GM12878 (cell line): Measurements from ENCODE around the gene HMOX1. TPM values are rescaled to one million over a fixed set of nuclear protein-coding genes. Genes with fewer than 3 reads are reported as not detected.

Experiments
- EGR1 ChIP-seq, 2 experiments: IDR thresholded peaks; 1 replicate in 1 of 2; 2 replicates in 1 of 2; pipeline ENCODE4 v1.6.1; 2011 to 2012; ENCODE audit warnings: low read depth in 2 of 2, low read length in 2 of 2, borderline replicate concordance in 1 of 2, mild to moderate bottlenecking in 1 of 2, moderate library complexity in 1 of 2
- EP300 ChIP-seq, 2 experiments: fragments of 150-350 bp in 1 of 2; IDR thresholded peaks; 2 replicates each; pipeline ENCODE4 v1.6.1; 2011 to 2012; ENCODE audit warnings: low read depth in 2 of 2, low read length in 2 of 2, borderline replicate concordance in 1 of 2, improper control_type of control experiment in 1 of 2, inconsistent platforms in 1 of 2; ENCODE audit not compliant: control insufficient read depth in 1 of 2
- IRF4 ChIP-seq: IDR thresholded peaks from 2 replicates; pipeline ENCODE4 v1.6.1; 2011; ENCODE audit warnings: low read depth, low read length
- JUNB ChIP-seq: IDR thresholded peaks from 2 replicates; pipeline ENCODE4 v1.6.1; 2016; ENCODE audit warnings: antibody characterized with exemption, mild to moderate bottlenecking
- MTA3 ChIP-seq: IDR thresholded peaks from 2 replicates; pipeline ENCODE4 v1.6.1; 2012; ENCODE audit warnings: low read length, inconsistent platforms, borderline replicate concordance
- MXI1 ChIP-seq: fragments of 150-350 bp; IDR thresholded peaks from 2 replicates; pipeline ENCODE4 v1.6.1; 2011; ENCODE audit warnings: low read depth, mild to moderate bottlenecking, inconsistent platforms, low read length, improper control_type of control experiment
- NBN ChIP-seq: fragments of 450-650 bp; IDR thresholded peaks from 2 replicates; pipeline ENCODE4 v1.6.1; 2016
- NFIC ChIP-seq: IDR thresholded peaks from 2 replicates; pipeline ENCODE4 v1.6.1; 2012; ENCODE audit warnings: low read depth, mild to moderate bottlenecking, inconsistent platforms, low read length, moderate library complexity
- NR2C1 ChIP-seq: fragments of 450-650 bp; IDR thresholded peaks from 2 replicates; pipeline ENCODE4 v1.6.1; 2017; ENCODE audit warnings: antibody characterized with exemption, mild to moderate bottlenecking, moderate library complexity
- POLR2A ChIP-seq: IDR thresholded peaks from 2 replicates; pipeline ENCODE4 v1.6.1; 2011; ENCODE audit warnings: low read depth, mild to moderate bottlenecking, low read length
- POLR2AphosphoS2 ChIP-seq: IDR thresholded peaks from 2 replicates; pipeline ENCODE4 v1.6.1; 2011; ENCODE audit warnings: low read depth, mild to moderate bottlenecking, low read length, improper control_type of control experiment, moderate library complexity
- RBBP5 ChIP-seq: fragments of 200-600 bp; sonication (generic); conservative IDR thresholded peaks from 2 replicates; pipeline ENCODE4 v1.6.1; 2016
- STAT3 ChIP-seq: IDR thresholded peaks from 2 replicates; pipeline ENCODE4 v1.6.1; 2011; ENCODE audit warnings: low read depth, low read length, improper control_type of control experiment
- ZNF207 ChIP-seq: fragments of 450-650 bp; IDR thresholded peaks from 2 replicates; pipeline ENCODE4 v1.6.1; 2014; ENCODE audit warnings: antibody characterized with exemption, mild to moderate bottlenecking, borderline replicate concordance
- ZNF24 ChIP-seq: fragments of 450-650 bp; IDR thresholded peaks from 2 replicates; pipeline ENCODE4 v1.6.1; 2017; ENCODE audit warnings: antibody characterized with exemption, mild to moderate bottlenecking
- polyA plus RNA-seq, 11 experiments: library from polyadenylated mRNA; depleted of rRNA in 4 of 11; unstranded in 6 of 11; stranded (reverse) in 5 of 11; fragments of >200 nt; fragmentation: Nextera tagmentation in 4 of 11; fragmentation: Illumina TruSeq in 1 of 11; extraction: Ambion mirVana in 4 of 11; extraction: Trizol in 1 of 11; gene quantifications; 1 replicate in 1 of 11; 2 replicates in 10 of 11; pipeline versions ENCODE4 v1.2.1 to v1.2.3, GENCODE V29; 2011 to 2016; ENCODE audit warnings: inconsistent platforms in 2 of 11, missing spikeins in 2 of 11, low read depth in 1 of 11
- total RNA-seq, 4 experiments: library from RNA; depleted of rRNA in 3 of 4; stranded (reverse); fragments of >200 nt in 3 of 4; fragmentation: Illumina TruSeq in 1 of 4; extraction: Trizol in 1 of 4; gene quantifications; 2 replicates each; pipeline versions ENCODE4 v1.2.1 to v1.2.3, GENCODE V29; 2013 to 2021
- TF ChIP-seq, protein P1 (sequence below): fragments of 450-650 bp; IDR thresholded peaks from 2 replicates; pipeline ENCODE4 v1.6.1; 2017; ENCODE audit warnings: mild to moderate bottlenecking, moderate library complexity
- TF ChIP-seq, protein P2 (sequence below): fragments of 450-650 bp; IDR thresholded peaks from 2 replicates; pipeline ENCODE4 v1.6.1; 2014; ENCODE audit warnings: mild to moderate bottlenecking
- TF ChIP-seq, protein P3 (sequence below): IDR thresholded peaks from 2 replicates; pipeline ENCODE4 v1.6.1; 2011; ENCODE audit warnings: mild to moderate bottlenecking, low read depth, low read length, moderate library complexity; ENCODE audit not compliant: insufficient replicate concordance
- TF ChIP-seq, protein P4 (sequence below): IDR thresholded peaks from 2 replicates; pipeline ENCODE4 v1.6.1; 2011; ENCODE audit warnings: low read depth, mild to moderate bottlenecking, low read length, moderate library complexity, borderline replicate concordance; ENCODE audit errors: extremely low read depth

The HMOX1 gene
- total and polyA plus RNA-seq, 10 of the 15 experiments (the other 5 are each of a cell fraction or from before 2014, with no cell fraction given): 1.5 to 36.7 (median 18.8) TPM

DNA sequence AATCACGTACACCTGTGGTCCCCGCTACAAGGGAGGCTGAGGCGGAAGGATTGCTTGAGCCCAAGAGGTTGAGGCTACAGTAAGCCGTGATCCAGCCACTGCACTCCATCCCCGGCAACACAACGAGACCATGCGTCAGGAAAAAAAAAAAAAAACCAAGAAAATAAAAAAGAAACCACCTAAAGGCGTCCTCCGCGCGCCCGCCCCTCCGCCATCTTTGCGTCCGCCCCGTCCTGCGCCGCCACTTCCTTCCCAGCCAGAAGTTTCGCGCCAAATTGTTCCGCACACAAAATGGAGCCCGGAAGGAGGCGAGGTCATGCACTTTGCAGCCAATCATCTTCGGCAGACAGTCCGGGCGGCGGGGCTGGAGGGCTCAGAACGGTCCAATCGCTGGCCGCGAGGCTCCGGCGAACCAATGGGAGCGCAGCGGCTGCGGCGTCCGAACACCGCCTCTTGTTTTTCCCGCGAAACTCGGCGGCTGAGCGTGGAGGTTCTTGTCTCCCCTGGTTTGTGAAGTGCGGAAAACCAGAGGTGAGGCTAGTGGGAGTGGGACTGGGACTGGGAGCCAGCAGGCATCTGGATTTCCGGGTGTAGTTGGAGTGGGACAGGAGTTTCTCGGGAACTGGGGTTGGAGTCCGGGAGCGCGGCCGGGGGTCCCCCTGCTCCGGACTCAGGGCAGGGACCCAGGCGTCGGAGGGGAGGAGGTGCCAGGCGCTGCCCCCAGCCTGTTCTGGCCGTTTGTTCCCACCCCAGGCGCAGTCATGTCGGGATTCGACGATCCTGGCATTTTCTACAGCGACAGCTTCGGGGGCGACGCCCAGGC, 19.0 kb downstream of the HMOX1 start, which contains the start of gene MCM5 (continued):
- TF ChIP-seq, protein P1, sequence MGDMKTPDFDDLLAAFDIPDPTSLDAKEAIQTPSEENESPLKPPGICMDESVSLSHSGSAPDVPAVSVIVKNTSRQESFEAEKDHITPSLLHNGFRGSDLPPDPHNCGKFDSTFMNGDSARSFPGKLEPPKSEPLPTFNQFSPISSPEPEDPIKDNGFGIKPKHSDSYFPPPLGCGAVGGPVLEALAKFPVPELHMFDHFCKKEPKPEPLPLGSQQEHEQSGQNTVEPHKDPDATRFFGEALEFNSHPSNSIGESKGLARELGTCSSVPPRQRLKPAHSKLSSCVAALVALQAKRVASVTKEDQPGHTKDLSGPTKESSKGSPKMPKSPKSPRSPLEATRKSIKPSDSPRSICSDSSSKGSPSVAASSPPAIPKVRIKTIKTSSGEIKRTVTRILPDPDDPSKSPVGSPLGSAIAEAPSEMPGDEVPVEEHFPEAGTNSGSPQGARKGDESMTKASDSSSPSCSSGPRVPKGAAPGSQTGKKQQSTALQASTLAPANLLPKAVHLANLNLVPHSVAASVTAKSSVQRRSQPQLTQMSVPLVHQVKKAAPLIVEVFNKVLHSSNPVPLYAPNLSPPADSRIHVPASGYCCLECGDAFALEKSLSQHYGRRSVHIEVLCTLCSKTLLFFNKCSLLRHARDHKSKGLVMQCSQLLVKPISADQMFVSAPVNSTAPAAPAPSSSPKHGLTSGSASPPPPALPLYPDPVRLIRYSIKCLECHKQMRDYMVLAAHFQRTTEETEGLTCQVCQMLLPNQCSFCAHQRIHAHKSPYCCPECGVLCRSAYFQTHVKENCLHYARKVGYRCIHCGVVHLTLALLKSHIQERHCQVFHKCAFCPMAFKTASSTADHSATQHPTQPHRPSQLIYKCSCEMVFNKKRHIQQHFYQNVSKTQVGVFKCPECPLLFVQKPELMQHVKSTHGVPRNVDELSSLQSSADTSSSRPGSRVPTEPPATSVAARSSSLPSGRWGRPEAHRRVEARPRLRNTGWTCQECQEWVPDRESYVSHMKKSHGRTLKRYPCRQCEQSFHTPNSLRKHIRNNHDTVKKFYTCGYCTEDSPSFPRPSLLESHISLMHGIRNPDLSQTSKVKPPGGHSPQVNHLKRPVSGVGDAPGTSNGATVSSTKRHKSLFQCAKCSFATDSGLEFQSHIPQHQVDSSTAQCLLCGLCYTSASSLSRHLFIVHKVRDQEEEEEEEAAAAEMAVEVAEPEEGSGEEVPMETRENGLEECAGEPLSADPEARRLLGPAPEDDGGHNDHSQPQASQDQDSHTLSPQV: no peak
- TF ChIP-seq NR2C1 (peak; percentile 73), STAT3 (no peak), MXI1 (peak; percentile 79), POLR2A (peak; percentile 81), NBN (peak; percentile 91), IRF4 (no peak), RBBP5 (no peak), EGR1 (IDR thresholded peaks at IDR 0.05; ENCODE audit: borderline replicate concordance in 1 of 2, low read depth in 2 of 2, low read length in 2 of 2) (no peak), NFIC (no peak), EP300 (IDR thresholded peaks at IDR 0.05; ENCODE audit: borderline replicate concordance in 1 of 2, control insufficient read depth in 1 of 2, low read depth in 2 of 2, low read length in 2 of 2) (no peak), JUNB (no peak; the same call in 1 of the 2 replicates), ZNF24 (no peak), ZNF207 (peak; percentile 67; the same call in 1 of the 2 replicates), MTA3 (no peak), POLR2AphosphoS2 (no peak; the same call in 1 of the 2 replicates)
- TF ChIP-seq, protein P2, sequence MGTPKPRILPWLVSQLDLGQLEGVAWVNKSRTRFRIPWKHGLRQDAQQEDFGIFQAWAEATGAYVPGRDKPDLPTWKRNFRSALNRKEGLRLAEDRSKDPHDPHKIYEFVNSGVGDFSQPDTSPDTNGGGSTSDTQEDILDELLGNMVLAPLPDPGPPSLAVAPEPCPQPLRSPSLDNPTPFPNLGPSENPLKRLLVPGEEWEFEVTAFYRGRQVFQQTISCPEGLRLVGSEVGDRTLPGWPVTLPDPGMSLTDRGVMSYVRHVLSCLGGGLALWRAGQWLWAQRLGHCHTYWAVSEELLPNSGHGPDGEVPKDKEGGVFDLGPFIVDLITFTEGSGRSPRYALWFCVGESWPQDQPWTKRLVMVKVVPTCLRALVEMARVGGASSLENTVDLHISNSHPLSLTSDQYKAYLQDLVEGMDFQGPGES: peak; percentile 91
- TF ChIP-seq, protein P3, sequence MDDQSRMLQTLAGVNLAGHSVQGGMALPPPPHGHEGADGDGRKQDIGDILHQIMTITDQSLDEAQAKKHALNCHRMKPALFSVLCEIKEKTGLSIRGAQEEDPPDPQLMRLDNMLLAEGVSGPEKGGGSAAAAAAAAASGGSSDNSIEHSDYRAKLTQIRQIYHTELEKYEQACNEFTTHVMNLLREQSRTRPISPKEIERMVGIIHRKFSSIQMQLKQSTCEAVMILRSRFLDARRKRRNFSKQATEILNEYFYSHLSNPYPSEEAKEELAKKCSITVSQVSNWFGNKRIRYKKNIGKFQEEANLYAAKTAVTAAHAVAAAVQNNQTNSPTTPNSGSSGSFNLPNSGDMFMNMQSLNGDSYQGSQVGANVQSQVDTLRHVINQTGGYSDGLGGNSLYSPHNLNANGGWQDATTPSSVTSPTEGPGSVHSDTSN: no peak
- TF ChIP-seq, protein P4, sequence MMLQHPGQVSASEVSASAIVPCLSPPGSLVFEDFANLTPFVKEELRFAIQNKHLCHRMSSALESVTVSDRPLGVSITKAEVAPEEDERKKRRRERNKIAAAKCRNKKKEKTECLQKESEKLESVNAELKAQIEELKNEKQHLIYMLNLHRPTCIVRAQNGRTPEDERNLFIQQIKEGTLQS: no peak
